ENCODE data around the gene VWA8.

GRCh38 chr13:41934120-41934519, 26.8 kb downstream of the VWA8 start:
- TF ChIP-seq, protein P1, sequence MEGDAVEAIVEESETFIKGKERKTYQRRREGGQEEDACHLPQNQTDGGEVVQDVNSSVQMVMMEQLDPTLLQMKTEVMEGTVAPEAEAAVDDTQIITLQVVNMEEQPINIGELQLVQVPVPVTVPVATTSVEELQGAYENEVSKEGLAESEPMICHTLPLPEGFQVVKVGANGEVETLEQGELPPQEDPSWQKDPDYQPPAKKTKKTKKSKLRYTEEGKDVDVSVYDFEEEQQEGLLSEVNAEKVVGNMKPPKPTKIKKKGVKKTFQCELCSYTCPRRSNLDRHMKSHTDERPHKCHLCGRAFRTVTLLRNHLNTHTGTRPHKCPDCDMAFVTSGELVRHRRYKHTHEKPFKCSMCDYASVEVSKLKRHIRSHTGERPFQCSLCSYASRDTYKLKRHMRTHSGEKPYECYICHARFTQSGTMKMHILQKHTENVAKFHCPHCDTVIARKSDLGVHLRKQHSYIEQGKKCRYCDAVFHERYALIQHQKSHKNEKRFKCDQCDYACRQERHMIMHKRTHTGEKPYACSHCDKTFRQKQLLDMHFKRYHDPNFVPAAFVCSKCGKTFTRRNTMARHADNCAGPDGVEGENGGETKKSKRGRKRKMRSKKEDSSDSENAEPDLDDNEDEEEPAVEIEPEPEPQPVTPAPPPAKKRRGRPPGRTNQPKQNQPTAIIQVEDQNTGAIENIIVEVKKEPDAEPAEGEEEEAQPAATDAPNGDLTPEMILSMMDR (IDR thresholded peaks at IDR 0.05; ENCODE audit: low read length) = no peak
- TF ChIP-seq EZH2 (optimal IDR thresholded peaks at IDR 0.05; ENCODE audit: low read depth, low read length) = no peak
- TF ChIP-seq EZH2phosphoT487 (IDR thresholded peaks at IDR 0.05; ENCODE audit: low read length) = no peak
